A673 (cell line): ENCODE measurements around the gene UBIAD1. TPM values are rescaled to one million over a fixed set of nuclear protein-coding genes. Genes with fewer than 3 reads are reported as not detected.

Experiments
- BruUV-seq: library from RNA; stranded (reverse); fragments of 400-500 nt; replicated peaks from 2 replicates; lab custom pipeline; 2021; lab: Mats Ljungman, UMichigan
- CTCF ChIA-PET: fragments of 300-600 bp; sonication (Branson Sonifier 250); formaldehyde crosslinking; loops from one replicate; lab custom pipeline; 2022; ENCODE audit warnings: antibody characterized with exemption; lab: Charles Lee
- POLR2A ChIA-PET: fragments of 300-600 bp; sonication (Branson Sonifier 250); formaldehyde crosslinking; loops from one replicate; lab custom pipeline; 2022; ENCODE audit warnings: antibody characterized with exemption; ENCODE audit not compliant: low non-redundant PET; lab: Charles Lee
- DNase-seq: peaks from one replicate; pipeline ENCODE4 v3.0.0-alpha.2; 2015; ENCODE audit warnings: low spot score
- H3K27ac ChIP-seq: fragments of 200-600 bp; sonication (generic); 2 replicates; pipeline ENCODE4 v1.5.1; 2016; ENCODE audit warnings: mixed run types, low read depth, mild to moderate bottlenecking, mixed read lengths, antibody characterized with exemption, low read length; ENCODE audit not compliant: poor library complexity, severe bottlenecking
- H3K27me3 ChIP-seq: fragments of 200-600 bp; sonication (generic); replicated peaks from 2 replicates; pipeline ENCODE4 v1.6.1; 2017; ENCODE audit warnings: mixed run types, low read depth, mild to moderate bottlenecking, mixed read lengths, antibody characterized with exemption, low read length; ENCODE audit not compliant: insufficient read depth, poor library complexity
- H3K36me3 ChIP-seq: fragments of 200-600 bp; sonication (generic); 2 replicates; pipeline ENCODE4 v1.6.1; 2016; ENCODE audit warnings: mixed run types, mild to moderate bottlenecking, mixed read lengths, antibody characterized with exemption, low read length; ENCODE audit not compliant: insufficient read depth, poor library complexity, severe bottlenecking
- H3K4me1 ChIP-seq: fragments of 200-600 bp; sonication (generic); 2 replicates; pipeline ENCODE4 v1.6.1; 2017; ENCODE audit warnings: mixed run types, mild to moderate bottlenecking, mixed read lengths, antibody characterized with exemption, low read length; ENCODE audit not compliant: insufficient read depth, poor library complexity, severe bottlenecking
- H3K4me3 ChIP-seq: fragments of 200-600 bp; sonication (generic); 2 replicates; pipeline ENCODE4 v1.5.1; 2016; ENCODE audit warnings: low read depth, mixed run types, mild to moderate bottlenecking, mixed read lengths, low read length; ENCODE audit not compliant: poor library complexity, severe bottlenecking
- H3K9me3 ChIP-seq: fragments of 200-600 bp; sonication (generic); 2 replicates; pipeline ENCODE4 v1.6.1; 2016; ENCODE audit warnings: mixed run types, low read depth, mild to moderate bottlenecking, mixed read lengths, antibody characterized with exemption, low read length; ENCODE audit not compliant: poor library complexity, severe bottlenecking
- CTCF ChIP-seq: fragments of 300-800, 200-600 bp; sonication (generic); conservative IDR thresholded peaks from 2 replicates; pipeline ENCODE4 v1.5.1; 2017; ENCODE audit warnings: low read depth, mild to moderate bottlenecking, antibody characterized with exemption, low read length, moderate library complexity, mixed read lengths
- EZH2 ChIP-seq: fragments of 200-600 bp; sonication (generic); IDR thresholded peaks from 2 replicates; pipeline ENCODE4 v1.6.1; 2017; ENCODE audit warnings: borderline replicate concordance, low read depth, mild to moderate bottlenecking, mixed read lengths, antibody characterized with exemption, low read length; ENCODE audit not compliant: poor library complexity, severe bottlenecking
- intact Hi-C: fragments of 100-400 bp; cut with micrococcal nuclease; formaldehyde crosslinking; loops from one replicate; pipeline ENCODE4 v1.10.0; 2022; ENCODE audit not compliant: unreplicated experiment
- total RNA-seq: library from RNA; stranded (reverse); gene quantifications from 2 replicates; pipeline ENCODE4 v1.2.3, GENCODE V29; 2021

UBIAD1 gene
- total RNA-seq, 1 experiment from 2014 or later: 19.6 TPM

DNA sequence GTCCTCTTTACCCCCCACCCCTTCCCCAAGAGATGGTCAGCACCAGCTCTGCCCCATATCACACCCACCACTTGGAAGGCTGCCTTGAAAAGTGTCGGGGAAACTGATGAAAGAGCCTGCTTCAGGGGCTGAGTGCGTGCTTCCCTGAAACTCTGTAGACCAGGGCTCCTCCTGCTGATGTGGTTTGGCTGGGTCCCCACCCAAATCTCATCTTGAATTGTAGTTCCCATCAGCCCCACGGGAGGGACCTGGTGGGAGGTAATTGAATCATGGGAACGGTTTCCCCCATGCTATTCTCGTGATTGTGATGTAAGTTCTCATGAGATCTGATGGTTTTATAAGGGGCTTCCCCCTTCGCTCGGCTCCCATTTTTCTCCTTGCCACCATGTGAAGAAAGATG, 36.4 kb downstream of the UBIAD1 start:
- Histone ChIP-seq H3K27ac (no peak overlapping the region), H3K4me1 (no peaks in the 10 kb centered on the region), H3K36me3 (no peaks in the 10 kb centered on the region), H3K4me3 (no peak overlapping the region), H3K27me3 (no peaks in the 10 kb centered on the region), H3K9me3 (no peaks in the 10 kb centered on the region)
- TF ChIP-seq CTCF (no peak), EZH2 (no peak)
- BruUV-seq: no TSS peak
- CTCF ChIA-PET: no interaction called here
- no peak for DNase-seq
- intact Hi-C loops: no loop called here
- POLR2A ChIA-PET: no interaction called here

- H3K4me1 ChIP-seq: no peaks in the 10 kb centered on the region
- no peak overlapping the region for H3K4me3 ChIP-seq
- no peak for DNase-seq
- TF ChIP-seq CTCF (no peak), EZH2 (no peak)
- H3K27ac ChIP-seq: no peak overlapping the region
- no TSS peak for BruUV-seq
- intact Hi-C loops: no loop called here
- no peaks in the 10 kb centered on the region for H3K9me3 ChIP-seq
- ChIA-PET CTCF (interaction anchor here (0.6 kb wide), 1 partner anchor 328 kb away, joined by 3 read pairs; no protein-coding TSS in a partner anchor), POLR2A (no interaction called here)
- peaks cover 5% of the 10 kb centered on the region for H3K27me3 ChIP-seq
- no peaks in the 10 kb centered on the region for H3K36me3 ChIP-seq
These were observed 39.1 kb downstream of the UBIAD1 start for GRCh38 chr1:11311816-11312755.

- H3K4me1 ChIP-seq: no peaks in the 10 kb centered on the region
- intact Hi-C loops: loop anchor here (5.0 kb wide), 1 partner anchor 327 kb away; no protein-coding TSS in a partner anchor
- CTCF ChIA-PET: no interaction called here
- no peak for DNase-seq
- BruUV-seq: no TSS peak
- POLR2A ChIA-PET: no interaction called here
- no peaks in the 10 kb centered on the region for H3K36me3 ChIP-seq
- H3K27me3 ChIP-seq: peaks cover 5% of the 10 kb centered on the region
- no peak overlapping the region for H3K27ac ChIP-seq
- no peak overlapping the region for H3K4me3 ChIP-seq
- no peaks in the 10 kb centered on the region for H3K9me3 ChIP-seq
- TF ChIP-seq EZH2 (no peak), CTCF (no peak)
These were observed 42.0 kb downstream of the UBIAD1 start for GRCh38 chr1:11314959-11315358.
